Activated CD4-positive, CD25-positive, alpha-beta regulatory T cell treated with anti-CD3 and anti-CD28 coated beads, Interleukin-2, amount 50 U/mL, for 16 hours (primary cell): ENCODE data around the gene EML5.

Experiments used
- DNase-seq: peaks from one replicate; pipeline ENCODE4 v3.0.0-alpha.2; 2020; ENCODE audit warnings: low read depth, low spot score

The EML5 gene

DNA sequence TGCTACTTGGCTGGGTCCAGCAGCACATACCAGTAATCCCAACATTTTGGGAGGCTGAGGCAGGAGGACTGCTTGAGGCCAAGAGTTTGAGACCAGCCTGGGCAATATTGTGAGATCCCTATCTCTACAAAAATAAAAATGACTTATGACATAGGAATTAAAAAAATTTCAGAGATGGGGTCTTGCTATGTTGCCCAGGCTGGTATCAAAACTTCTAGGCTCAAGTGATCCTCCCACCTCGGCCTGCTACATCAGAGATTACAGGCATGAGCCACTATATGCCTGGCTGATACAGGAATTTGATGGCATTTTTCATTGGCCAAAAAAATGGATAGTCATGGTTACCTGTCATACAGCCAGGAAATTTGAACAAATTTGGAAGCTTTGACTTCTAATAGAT is 175.3 kb downstream of the EML5 start:
- no peak for DNase-seq

GRCh38 chr14:88616697-88617096 is 176.1 kb downstream of the EML5 start:
- no peak for DNase-seq

DNA sequence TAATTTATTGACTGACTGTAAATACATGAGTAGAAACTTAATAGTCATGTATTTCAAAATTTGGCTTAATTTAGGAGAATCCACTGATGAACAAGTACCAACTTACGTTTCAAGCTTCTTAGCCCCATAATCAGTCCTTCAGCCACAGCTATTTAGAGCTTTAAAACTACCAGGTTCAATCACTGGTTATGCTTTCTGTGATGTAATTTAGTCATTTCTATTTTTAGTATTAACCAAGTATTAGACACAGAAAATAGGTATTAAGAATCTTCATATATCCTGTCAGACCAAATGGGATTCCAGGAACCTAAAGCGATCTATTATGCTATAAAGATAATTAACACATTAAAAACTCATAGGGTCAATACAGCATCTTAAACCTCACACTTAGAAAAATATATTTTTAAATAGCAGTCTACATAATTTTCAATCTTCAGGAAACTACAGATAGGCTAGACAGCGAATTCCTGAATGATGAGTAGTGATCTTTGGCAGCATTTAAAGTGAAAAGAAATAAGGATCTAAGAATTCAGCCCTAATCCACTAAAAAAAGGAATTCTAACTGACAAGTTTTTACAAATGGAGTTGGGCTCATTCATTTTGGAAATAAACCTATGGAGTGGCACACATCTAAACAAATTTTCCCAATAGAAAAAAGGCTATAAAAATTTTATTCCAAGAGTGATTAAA is 178.4 kb downstream of the EML5 start:
- no peak for DNase-seq

GRCh38 chr14:88613552-88614010 is 179.2 kb downstream of the EML5 start:
- no peak for DNase-seq

GRCh38 chr14:88612981-88613380 is 179.8 kb downstream of the EML5 start:
- no peak for DNase-seq

DNA sequence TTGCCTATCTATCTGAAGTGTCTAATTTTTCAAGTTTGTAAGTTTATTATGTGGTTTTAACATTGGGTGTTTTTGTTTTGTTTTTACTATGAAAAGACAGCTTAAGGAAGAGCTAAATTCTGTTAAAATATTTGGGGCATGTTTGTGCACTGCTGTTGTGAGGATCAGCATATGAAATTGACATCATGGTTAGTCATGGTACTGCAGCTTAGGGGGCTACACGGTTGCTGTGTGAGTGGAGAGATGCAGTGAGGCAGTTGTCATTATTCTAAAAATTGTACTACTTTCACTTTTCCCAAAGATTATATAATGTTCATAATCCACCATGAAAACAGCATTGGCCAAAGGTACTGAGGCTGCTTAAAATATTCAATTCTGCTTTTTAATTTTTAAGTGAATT is 180.9 kb downstream of the EML5 start:
- no peak for DNase-seq

GRCh38 chr14:88607829-88608228 is 184.9 kb downstream of the EML5 start:
- DNase-seq: no peak

DNA sequence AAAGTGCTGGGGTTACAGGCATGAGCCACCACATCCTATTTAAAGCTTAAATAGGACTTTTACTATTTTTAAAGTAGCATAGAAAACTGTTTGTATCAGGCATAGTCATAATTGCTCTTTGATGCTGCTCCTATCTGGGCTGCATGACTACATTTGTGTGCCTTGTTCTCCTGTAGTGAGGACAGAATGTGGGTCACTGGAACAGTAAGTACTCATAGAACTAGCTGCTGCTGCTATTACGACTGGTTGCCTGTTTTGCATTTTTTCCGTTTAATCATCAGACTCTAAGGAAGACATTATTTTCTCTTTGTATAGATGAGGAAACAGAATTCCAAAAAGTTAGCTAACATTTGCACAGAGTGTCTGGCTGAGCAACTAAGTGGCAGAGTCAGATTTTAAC is 187.2 kb downstream of the EML5 start:
- no peak for DNase-seq

DNA sequence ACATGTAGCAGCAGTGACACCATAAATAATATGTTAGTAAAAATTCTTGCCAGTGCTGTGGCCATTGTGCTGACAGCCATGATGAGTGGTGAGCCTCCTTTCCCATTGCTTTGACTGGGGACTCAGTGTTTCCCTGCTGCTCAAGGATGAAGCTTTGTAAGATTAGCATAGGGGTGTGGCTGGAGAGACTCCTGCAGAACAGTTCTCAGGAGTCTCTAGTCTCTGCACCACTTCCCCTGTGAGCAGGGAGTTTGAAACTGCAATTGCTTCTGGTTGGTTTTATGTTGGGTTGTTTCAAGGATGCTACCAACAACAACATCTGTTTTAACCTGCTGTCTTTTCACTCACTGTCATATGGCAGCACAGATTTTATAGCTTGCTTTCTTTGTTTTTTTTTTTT is 188.5 kb downstream of the EML5 start:
- DNase-seq: no peak

GRCh38 chr14:88599761-88600439 is 192.9 kb downstream of the EML5 start:
- DNase-seq: no peak

DNA sequence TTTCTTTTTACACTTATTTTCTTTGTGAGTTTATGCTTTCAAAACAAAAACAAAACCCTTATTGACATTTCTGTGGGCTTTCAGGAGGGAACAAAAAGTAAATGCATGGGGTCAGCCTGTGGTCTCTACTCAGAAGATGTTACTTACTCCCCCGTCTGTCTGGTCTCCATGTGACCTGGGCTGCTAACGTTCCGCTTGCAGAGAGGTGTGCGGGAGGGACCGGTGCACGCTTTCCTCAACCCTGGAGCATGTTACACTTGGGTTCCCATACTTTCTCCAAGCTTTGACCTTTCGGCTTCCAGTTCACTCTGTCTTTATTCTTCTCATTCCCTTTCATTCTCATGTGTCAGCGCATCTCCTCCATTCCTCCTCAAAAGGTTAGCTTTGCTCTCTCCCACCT is 193.4 kb downstream of the EML5 start:
- no peak for DNase-seq

GRCh38 chr14:88598097-88598675 is 194.6 kb downstream of the EML5 start:
- no peak for DNase-seq

- DNase-seq: no peak
These were observed 195.2 kb downstream of the EML5 start for GRCh38 chr14:88597601-88598000.

- no peak for DNase-seq
These were observed 195.7 kb downstream of the EML5 start for GRCh38 chr14:88597038-88597437.

DNA sequence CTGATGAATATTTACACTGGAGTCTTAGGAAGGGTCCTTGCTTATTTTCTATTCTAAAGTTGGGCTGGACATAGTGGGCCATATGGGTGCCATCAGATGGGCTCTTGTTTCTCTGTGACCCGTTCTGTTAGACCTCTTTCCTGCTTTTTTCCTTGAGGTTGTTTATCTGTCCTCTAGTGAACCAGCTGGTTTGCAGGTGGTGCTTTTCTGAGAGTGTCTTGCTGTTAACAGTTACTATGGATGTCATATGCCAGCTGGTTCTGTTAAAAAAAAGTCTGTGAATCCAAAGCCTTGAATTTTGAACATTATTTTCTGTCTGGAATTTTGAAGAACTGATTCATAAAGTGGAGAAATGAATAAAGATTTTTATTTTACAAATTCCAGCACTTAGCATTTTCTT is 200.7 kb downstream of the EML5 start:
- DNase-seq: no peak

- DNase-seq: no peak
These were observed 202.6 kb downstream of the EML5 start for GRCh38 chr14:88590173-88590572.

DNA sequence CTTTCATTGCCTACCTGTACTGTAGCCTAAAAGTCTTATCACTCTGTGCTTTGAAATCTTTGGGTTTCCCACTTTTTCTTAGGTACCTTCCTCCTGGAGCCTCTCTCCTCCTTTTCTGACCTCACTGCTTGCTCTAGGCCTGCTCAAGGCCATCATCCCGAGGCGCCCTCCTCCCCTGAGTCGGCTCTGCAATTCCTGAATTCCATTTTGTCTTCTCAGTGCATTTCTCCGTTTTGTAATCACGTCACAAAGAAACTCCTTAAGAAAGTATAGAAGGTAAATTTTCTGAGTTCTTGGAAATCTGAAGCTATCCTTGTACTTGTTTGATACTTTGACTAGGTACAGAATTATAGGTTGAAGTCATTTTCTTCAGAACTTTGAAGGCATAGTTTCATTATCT is 204.7 kb downstream of the EML5 start:
- DNase-seq: no peak

DNA sequence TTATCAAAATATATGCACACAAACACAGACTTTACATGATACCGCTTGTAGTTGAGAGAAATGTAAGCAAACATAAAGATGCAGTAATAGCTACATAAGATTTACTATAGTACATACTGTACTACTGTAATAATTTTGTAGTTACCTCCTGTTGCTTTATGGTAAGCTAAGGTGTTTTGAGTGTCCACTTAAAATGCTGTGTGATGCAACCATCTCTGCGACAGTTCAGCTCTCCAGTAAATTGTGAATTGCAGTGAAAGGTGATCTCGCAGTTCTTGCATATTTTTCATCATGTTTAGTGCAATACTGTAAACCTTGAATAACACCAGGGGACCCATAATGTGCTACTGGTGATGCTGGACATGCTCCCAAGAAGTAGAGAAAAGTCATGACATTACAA is 208.3 kb downstream of the EML5 start:
- no peak for DNase-seq

- DNase-seq: no peak
These were observed 216.5 kb downstream of the EML5 start for GRCh38 chr14:88576222-88576621.

DNA sequence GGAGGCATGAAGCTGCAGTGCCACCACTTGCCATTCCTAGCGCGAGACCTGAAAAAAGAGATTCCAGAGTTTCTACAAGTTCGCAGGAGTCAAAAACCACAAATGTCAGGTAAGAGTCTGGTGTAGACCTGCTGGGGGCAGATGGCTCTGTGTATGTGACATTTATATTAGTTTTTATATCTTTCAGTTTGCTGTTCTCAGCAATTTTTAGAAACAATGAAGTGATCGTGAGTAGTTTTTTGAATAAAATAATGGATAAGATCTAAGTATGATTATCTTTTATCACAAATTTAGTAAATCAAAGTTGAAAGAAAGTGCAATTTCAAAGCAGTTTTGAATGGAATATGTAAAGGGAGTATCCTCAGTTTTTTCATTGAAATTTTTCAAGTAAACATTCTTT is 220.6 kb downstream of the EML5 start:
- no peak for DNase-seq

GRCh38 chr14:88568196-88568595 is 224.6 kb downstream of the EML5 start:
- no peak for DNase-seq

GRCh38 chr14:88565427-88565826 is 227.3 kb downstream of the EML5 start:
- DNase-seq: no peak

DNA sequence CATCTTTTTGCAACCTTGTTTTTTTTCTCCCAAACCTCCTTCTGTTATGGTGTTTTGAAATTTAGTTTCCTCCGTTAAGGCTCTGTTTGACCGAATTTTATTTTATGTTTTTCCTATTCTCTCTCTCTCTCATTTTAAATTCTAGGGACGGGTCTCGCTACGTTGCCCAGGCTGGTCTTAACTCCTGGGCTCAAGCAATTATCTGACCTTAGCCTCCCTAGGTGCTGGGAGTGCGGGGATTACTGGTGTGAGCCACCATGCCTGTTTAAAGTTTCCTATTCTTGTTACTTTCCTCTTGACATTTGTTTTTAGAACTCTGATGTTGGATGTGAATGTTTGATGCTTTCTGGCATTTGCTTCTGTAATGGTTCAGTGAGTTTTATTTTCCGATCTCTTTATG is 228.9 kb downstream of the EML5 start:
- no peak for DNase-seq
